PC-9 (cell line): ENCODE results near the gene SLC8A1.

Experiments
- EZH2 ChIP-seq: fragments of 200-600 bp; sonication (generic); IDR thresholded peaks from 2 replicates; pipeline ENCODE4 v1.8.0; 2017; ENCODE audit warnings: antibody characterized with exemption, low read depth
- TF ChIP-seq, protein P1 (sequence below): fragments of 200-600 bp; sonication (generic); conservative IDR thresholded peaks from 2 replicates; pipeline ENCODE4 v1.6.1; 2017; ENCODE audit warnings: mixed run types, antibody characterized with exemption, mild to moderate bottlenecking, moderate library complexity

DNA sequence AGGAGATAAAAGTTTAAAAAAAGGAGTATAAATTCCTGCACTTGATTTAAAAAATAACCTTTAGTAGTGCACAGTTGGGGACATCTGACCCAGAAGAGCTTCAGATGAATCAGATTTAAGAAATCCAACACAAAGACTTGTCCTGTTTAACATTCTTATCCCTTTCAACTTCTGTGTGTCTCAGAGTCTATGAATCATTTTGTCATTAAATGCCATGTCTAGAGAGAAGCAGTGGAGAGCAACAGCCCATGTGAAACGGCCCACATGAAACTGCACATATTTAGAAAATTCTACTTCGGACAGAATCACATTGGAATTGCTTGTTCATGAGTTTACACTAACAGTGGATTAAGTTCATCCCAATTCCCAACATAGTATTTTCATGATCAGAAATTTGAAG is 278.6 kb downstream of the SLC8A1 start:
- TF ChIP-seq, protein P1, sequence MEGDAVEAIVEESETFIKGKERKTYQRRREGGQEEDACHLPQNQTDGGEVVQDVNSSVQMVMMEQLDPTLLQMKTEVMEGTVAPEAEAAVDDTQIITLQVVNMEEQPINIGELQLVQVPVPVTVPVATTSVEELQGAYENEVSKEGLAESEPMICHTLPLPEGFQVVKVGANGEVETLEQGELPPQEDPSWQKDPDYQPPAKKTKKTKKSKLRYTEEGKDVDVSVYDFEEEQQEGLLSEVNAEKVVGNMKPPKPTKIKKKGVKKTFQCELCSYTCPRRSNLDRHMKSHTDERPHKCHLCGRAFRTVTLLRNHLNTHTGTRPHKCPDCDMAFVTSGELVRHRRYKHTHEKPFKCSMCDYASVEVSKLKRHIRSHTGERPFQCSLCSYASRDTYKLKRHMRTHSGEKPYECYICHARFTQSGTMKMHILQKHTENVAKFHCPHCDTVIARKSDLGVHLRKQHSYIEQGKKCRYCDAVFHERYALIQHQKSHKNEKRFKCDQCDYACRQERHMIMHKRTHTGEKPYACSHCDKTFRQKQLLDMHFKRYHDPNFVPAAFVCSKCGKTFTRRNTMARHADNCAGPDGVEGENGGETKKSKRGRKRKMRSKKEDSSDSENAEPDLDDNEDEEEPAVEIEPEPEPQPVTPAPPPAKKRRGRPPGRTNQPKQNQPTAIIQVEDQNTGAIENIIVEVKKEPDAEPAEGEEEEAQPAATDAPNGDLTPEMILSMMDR = no peak
- no peak for TF ChIP-seq EZH2
